ENCODE results near the gene MAP3K14.

DNA sequence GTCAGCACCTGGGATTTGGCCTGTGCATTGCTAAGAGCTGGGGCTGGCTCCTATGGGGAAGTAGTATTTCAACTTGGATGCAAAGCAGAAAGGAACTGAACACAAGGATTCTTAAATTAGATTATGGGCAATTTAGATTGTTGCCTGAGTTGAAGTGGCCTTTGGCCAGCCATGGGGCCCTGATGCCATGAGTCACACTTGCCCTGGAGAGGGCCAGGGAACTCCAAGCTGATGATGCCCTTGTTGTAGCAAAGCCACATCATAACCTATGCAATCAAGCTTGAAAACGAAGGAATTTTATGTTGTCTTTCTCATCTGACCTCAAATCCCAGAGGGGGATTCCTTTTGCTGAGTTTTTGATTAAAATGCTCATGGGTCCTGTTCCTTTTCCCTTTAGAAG lies 51.0 kb downstream of the MAP3K14 start:
- TF ChIP-seq, protein P1, sequence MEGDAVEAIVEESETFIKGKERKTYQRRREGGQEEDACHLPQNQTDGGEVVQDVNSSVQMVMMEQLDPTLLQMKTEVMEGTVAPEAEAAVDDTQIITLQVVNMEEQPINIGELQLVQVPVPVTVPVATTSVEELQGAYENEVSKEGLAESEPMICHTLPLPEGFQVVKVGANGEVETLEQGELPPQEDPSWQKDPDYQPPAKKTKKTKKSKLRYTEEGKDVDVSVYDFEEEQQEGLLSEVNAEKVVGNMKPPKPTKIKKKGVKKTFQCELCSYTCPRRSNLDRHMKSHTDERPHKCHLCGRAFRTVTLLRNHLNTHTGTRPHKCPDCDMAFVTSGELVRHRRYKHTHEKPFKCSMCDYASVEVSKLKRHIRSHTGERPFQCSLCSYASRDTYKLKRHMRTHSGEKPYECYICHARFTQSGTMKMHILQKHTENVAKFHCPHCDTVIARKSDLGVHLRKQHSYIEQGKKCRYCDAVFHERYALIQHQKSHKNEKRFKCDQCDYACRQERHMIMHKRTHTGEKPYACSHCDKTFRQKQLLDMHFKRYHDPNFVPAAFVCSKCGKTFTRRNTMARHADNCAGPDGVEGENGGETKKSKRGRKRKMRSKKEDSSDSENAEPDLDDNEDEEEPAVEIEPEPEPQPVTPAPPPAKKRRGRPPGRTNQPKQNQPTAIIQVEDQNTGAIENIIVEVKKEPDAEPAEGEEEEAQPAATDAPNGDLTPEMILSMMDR (IDR thresholded peaks at IDR 0.05) = no peak
- TF ChIP-seq POLR2A (IDR thresholded peaks at IDR 0.05) (no peak), EP300 (IDR thresholded peaks at IDR 0.05) (no peak)

All from ovary (tissue), 3 donors.